ENCODE measurements around the gene UBR1.

GRCh38 chr15:43150191-43150929 lies 44.5 kb upstream of the UBR1 start:
- TF ChIP-seq CTCF (IDR thresholded peaks at IDR 0.05) (no peak), POLR2AphosphoS5 (IDR thresholded peaks at IDR 0.05; ENCODE audit: low read depth, low read length) (no peak), REST (IDR thresholded peaks at IDR 0.05; ENCODE audit: insufficient read depth in 1 of 2, low read depth in 2 of 2, low read length in 1 of 2) (no peak), SIN3A (IDR thresholded peaks at IDR 0.05; ENCODE audit: borderline replicate concordance, insufficient read depth, low read depth, low read length) (no peak)
